ENCODE measurements around the gene ZMYND12. TPM values are rescaled to one million over a fixed set of nuclear protein-coding genes. Genes with fewer than 3 reads are reported as not detected.

ZMYND12 gene
- total RNA-seq, 6 experiments from 2014 or later = 0.20 TPM; not detected in 5

DNA sequence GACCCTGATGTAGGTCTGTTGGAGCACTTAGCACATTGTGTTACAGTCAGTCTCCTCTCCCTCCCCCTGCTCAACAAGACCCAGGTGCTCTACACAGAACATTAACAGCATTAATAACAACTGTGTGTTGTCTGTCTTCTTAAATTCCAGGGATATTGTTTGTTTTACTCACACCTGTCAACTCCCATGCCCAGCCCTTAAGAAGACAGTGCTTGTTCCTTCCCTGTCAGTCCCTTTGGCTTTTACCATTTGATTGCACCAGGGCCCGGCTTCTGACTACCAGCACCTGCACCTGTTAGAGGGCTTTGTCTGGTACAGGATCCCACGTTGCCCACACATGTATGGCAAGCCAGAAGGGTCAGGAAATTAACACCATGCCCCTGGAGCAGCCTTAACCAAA lies 63.6 kb downstream of the ZMYND12 start:
- H3K36me3 Mint-ChIP-seq (ENCODE audit: low read depth) = no peaks in the 10 kb centered on the region
- H3K4me1 Mint-ChIP-seq (ENCODE audit: low read depth) = no peaks in the 10 kb centered on the region
- H3K27ac Mint-ChIP-seq = no peak overlapping the region
- TF ChIP-seq, protein P1, sequence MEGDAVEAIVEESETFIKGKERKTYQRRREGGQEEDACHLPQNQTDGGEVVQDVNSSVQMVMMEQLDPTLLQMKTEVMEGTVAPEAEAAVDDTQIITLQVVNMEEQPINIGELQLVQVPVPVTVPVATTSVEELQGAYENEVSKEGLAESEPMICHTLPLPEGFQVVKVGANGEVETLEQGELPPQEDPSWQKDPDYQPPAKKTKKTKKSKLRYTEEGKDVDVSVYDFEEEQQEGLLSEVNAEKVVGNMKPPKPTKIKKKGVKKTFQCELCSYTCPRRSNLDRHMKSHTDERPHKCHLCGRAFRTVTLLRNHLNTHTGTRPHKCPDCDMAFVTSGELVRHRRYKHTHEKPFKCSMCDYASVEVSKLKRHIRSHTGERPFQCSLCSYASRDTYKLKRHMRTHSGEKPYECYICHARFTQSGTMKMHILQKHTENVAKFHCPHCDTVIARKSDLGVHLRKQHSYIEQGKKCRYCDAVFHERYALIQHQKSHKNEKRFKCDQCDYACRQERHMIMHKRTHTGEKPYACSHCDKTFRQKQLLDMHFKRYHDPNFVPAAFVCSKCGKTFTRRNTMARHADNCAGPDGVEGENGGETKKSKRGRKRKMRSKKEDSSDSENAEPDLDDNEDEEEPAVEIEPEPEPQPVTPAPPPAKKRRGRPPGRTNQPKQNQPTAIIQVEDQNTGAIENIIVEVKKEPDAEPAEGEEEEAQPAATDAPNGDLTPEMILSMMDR (IDR thresholded peaks at IDR 0.05) = no peak
- no peak overlapping the region for H3K4me3 Mint-ChIP-seq
- H3K27me3 Mint-ChIP-seq (ENCODE audit: insufficient read depth) = peaks cover 11% of the 10 kb centered on the region
- H3K9me3 Mint-ChIP-seq = no peaks in the 10 kb centered on the region
- no peak for DNase-seq

DNA sequence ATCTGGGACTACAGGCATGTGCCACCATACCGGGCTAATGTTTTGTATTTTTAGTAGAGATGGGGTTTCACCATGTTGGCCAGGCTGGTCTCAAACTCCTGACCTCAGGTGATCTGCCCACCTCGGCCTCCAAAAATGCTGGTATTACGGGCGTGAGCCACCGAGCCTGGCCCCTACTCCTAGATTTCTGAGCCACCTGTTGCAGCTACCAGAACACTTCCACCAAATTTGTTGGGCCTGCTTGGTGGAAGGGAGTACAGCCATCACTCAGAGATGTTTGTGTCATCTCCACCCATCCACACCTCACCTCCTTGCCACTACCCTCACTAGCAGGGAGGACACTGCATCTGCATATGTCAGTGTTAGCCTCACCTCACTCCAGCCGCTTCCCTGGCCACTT lies 69.8 kb downstream of the ZMYND12 start:
- no peak overlapping the region for H3K4me3 Mint-ChIP-seq
- no peaks in the 10 kb centered on the region for H3K36me3 Mint-ChIP-seq (ENCODE audit: low read depth)
- H3K4me1 Mint-ChIP-seq (ENCODE audit: low read depth) = no peaks in the 10 kb centered on the region; the same call in 1 of the 2 replicates
- TF ChIP-seq, protein P1 (IDR thresholded peaks at IDR 0.05) = no peak
- no peak overlapping the region for H3K27ac Mint-ChIP-seq
- peaks cover 19% of the 10 kb centered on the region for H3K27me3 Mint-ChIP-seq (ENCODE audit: insufficient read depth)
- no peak for DNase-seq
- H3K9me3 Mint-ChIP-seq = no peaks in the 10 kb centered on the region

DNA sequence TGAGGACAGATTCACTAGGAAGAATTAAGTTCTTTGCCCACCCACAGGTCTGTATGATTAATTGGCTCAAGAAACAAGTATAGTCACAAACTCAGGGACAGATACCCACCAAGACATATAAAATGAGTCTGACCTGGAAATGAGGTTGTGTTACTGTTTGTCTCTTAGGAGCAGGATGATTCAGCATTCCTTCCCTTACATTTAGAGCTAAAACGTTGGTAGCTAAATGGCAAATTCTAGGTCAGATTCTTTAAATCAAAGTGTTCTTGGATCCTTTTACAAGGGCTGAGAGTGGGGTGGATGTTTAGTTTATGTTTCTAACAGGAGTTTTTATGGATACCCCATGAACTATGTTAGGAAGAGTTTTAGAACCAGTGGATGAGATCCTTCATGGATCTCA lies 70.5 kb downstream of the ZMYND12 start:
- Mint-ChIP-seq H3K4me3 (no peak overlapping the region), H3K27ac (no peak overlapping the region), H3K9me3 (no peaks in the 10 kb centered on the region), H3K4me1 (ENCODE audit: low read depth) (no peaks in the 10 kb centered on the region; the same call in 1 of the 2 replicates), H3K27me3 (ENCODE audit: insufficient read depth) (peaks cover 19% of the 10 kb centered on the region), H3K36me3 (ENCODE audit: low read depth) (no peaks in the 10 kb centered on the region)
- TF ChIP-seq, protein P1 (IDR thresholded peaks at IDR 0.05) = no peak
- peak; percentile 15 for DNase-seq

DNA sequence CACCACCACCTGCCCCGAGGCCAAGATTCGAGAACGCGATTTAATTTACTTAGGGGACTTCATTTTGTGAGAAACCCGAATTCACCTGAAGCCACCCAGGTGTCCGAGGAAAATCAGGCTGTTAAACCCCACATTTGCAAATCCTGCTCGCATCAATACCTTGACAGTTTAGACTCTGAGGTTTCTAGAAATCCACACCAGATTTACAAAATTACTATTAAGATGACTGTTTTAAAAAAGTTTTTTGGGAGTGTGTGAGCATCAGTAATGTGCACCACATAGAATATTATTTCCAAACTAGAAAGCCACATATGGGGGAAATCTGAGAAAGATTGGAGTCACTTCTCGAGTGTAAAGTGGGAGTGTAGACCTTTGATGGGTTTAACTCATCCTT lies 74.5 kb downstream of the ZMYND12 start:
- no peak overlapping the region for H3K27ac Mint-ChIP-seq
- no peaks in the 10 kb centered on the region; the same call in 1 of the 2 replicates for H3K4me1 Mint-ChIP-seq (ENCODE audit: low read depth)
- H3K4me3 Mint-ChIP-seq = no peak overlapping the region
- DNase-seq = no peak
- TF ChIP-seq, protein P1 (IDR thresholded peaks at IDR 0.05) = no peak
- H3K9me3 Mint-ChIP-seq = peaks cover 4% of the 10 kb centered on the region
- H3K27me3 Mint-ChIP-seq (ENCODE audit: insufficient read depth) = peaks cover 31% of the 10 kb centered on the region
- peaks cover 4% of the 10 kb centered on the region; the same call in 1 of the 2 replicates for H3K36me3 Mint-ChIP-seq (ENCODE audit: low read depth)

- peaks cover 4% of the 10 kb centered on the region for H3K9me3 Mint-ChIP-seq
- no peaks in the 10 kb centered on the region; the same call in 1 of the 2 replicates for H3K4me1 Mint-ChIP-seq (ENCODE audit: low read depth)
- TF ChIP-seq, protein P1 (IDR thresholded peaks at IDR 0.05) = no peak
- no peak for DNase-seq
- H3K36me3 Mint-ChIP-seq (ENCODE audit: low read depth) = peaks cover 4% of the 10 kb centered on the region; the same call in 1 of the 2 replicates
- H3K4me3 Mint-ChIP-seq = peak within 1 kb of the TSS; percentile 65; the same call in 1 of the 2 replicates
- peaks cover 34% of the 10 kb centered on the region for H3K27me3 Mint-ChIP-seq (ENCODE audit: insufficient read depth)
- H3K27ac Mint-ChIP-seq = no peak within 1 kb of the TSS
Observed at GRCh38 chr1:42380586-42381279, 75.1 kb downstream of the ZMYND12 start, which contains the start of gene RIMKLA. RIMKLA (plus strand) TSS chr1:42380792; CDS start chr1:42380935, 143 bp downstream.

Other genes starting within 250 kb of the ZMYND12 start
- 10 to 100 TPM; 24.5 to 31.3 (median 28.9) TPM for gene FOXJ3, start 120.8 kb downstream of the ZMYND12 start, total RNA-seq (2021; fragmentation: NEBNext Ultra II Directional; extraction: Animal tissue kit (Norgen Biotek cat#: 25700))
- not detected for gene RIMKLA, start 75.2 kb downstream of the ZMYND12 start, total RNA-seq (2021; fragmentation: NEBNext Ultra II Directional; extraction: Animal tissue kit (Norgen Biotek cat#: 25700))
- 10 to 100 TPM; 27.6 to 34.8 (median 29.2) TPM for gene PPCS, start 521 bp upstream of the ZMYND12 start, total RNA-seq (2021; fragmentation: NEBNext Ultra II Directional; extraction: Animal tissue kit (Norgen Biotek cat#: 25700))
- 1 to 10 TPM in 1 of 6 experiments, under 1 TPM in 5; 0.18 to 1.2 (median 0.31) TPM for gene CCDC30, start 7.3 kb upstream of the ZMYND12 start, total RNA-seq (2021; fragmentation: NEBNext Ultra II Directional; extraction: Animal tissue kit (Norgen Biotek cat#: 25700))
- gene PPIH, start 202.4 kb upstream of the ZMYND12 start, total RNA-seq (2021; fragmentation: NEBNext Ultra II Directional; extraction: Animal tissue kit (Norgen Biotek cat#: 25700)) = 10 to 100 TPM; 30.0 to 45.6 (median 40.0) TPM
- gene YBX1, start 226.4 kb upstream of the ZMYND12 start, total RNA-seq (2021; fragmentation: NEBNext Ultra II Directional; extraction: Animal tissue kit (Norgen Biotek cat#: 25700)) = 100 to 1,000 TPM; 736 to 879 (median 836) TPM